GM18498 (cell line): ENCODE results near the gene RAB11FIP4.

Experiments used
- ATAC-seq: cut with Tn5 transposase; IDR thresholded peaks from one replicate; pipeline ENCODE4 v1.9.1; 2021; ENCODE audit warnings: mild to moderate bottlenecking, moderate library complexity; ENCODE audit not compliant: unreplicated experiment

Gene RAB11FIP4

DNA sequence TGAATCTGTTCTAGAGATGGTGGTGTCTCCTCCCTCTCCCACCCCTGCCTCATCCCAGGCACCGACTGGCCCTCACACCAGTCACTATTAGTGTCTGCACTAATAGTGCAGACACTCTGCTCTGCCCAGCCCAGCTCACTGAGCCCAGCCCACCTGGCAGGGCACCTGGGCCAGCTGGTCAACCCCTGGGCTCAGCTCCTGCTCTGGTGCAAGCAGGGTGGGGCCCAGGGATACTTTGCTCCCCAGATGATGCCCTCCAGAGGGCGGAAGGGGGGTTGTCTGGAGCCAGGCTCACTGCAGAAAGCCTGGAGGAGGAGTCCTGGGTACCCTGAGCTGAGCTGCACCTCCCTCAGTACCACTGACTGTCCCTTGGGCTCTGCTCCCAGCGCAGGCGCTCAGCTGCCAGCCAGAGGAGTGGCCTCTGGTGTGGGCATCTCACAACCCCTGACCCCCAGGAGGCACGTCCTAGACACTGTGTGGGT, 14.5 kb downstream of the RAB11FIP4 start:
- no peak for ATAC-seq

DNA sequence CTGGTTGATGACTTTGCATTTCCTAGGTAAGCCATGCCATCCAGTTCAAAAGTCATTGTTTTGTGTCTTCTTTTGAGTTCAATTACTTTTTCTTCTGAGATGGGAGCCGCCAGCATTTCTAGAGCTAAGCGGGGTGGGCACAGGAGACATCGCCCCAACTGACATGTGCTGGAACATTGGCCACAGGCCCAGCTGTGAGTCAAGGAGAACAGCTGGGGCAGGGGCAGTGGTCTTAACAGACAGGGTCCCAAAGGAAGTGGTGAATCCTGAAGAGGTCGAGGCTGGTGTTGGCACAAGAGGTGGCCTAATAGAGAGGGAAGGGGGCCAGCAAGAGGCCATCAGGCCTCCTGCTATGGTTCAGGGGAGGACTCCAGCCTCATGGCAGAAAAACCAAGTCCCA, 17.1 kb downstream of the RAB11FIP4 start:
- ATAC-seq, result no peak

DNA sequence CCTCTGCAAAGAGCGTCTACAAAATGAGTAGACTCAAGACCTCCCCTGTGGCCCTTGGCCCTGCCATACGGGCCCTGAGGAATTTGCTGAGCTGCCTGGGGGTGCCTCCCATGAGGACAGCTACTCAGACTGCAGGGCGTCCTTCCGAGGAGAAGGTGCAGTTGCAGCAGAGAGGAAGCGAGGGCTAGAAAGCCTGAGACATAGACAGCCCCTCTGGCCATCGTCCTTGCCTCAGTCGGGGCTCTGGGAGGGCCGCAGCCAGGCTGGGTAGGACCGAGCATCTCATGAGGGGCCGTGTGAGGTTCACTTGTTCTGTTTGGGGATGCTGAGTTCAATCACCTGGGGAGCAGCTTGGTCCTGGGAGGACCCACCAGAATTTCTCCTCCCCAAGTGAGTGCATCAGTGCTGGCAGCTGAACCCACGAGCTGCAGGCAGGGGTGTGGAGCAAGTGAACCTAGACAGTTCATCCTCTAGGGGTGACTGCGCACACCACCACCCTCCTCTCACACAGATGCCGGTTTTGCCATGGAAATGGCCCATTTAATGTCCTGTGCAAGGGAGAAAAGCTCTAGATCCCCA, 20.3 kb downstream of the RAB11FIP4 start:
- no peak for ATAC-seq

DNA sequence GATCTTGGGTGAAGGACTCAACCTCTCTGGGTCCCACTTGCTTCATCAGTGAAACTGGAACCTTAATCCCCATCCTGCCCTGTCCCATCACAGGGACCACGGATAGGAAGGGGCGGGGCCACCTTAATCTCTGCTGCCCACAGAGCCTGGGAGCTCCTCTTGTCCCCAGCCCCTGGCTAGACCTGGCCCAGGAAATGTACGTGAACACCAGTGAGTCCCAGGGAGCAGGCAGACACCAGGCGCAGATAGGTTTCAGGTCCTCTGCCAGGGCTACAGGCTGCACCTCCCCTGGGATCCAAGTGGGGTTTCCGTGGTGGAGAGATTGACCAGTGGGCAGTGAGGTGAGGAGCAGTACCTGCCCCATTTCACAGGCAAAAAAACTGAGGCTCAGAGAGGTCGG, 21.0 kb downstream of the RAB11FIP4 start:
- no peak for ATAC-seq

DNA sequence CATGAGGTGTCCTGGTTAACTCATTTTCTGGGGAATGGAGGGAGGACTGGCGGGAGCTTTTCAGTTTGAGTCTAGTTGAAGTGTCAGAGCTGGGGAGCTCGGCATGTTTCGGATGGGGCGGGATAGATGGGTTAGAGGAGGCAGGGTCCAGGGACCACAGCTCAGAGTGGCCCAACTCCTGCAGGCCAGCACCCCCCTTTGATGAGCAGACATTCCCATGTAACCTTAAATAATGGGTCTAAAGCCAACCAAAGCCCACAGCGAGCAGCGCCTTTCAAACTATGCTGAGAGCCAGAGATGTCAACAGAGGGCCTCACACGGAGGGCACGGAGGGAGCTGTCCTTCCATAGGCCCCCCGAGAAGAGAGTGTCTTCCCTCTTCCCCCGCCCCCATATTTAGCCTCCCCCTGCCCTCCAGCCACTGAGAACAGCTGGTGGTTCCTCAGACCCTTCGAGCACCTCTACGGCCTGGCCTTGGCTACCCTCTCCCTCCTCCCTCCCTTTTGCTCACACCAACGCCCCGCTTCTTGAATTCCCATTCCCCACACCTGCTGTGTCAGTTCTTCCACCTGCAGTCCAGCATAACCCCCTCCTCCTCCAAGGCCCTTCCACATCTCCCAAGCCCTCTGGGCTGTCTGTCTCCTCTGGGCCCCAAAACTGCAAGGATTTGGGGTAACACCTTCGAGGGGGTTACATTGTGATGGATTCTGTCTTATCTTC, 21.8 kb downstream of the RAB11FIP4 start:
- ATAC-seq, result no peak

DNA sequence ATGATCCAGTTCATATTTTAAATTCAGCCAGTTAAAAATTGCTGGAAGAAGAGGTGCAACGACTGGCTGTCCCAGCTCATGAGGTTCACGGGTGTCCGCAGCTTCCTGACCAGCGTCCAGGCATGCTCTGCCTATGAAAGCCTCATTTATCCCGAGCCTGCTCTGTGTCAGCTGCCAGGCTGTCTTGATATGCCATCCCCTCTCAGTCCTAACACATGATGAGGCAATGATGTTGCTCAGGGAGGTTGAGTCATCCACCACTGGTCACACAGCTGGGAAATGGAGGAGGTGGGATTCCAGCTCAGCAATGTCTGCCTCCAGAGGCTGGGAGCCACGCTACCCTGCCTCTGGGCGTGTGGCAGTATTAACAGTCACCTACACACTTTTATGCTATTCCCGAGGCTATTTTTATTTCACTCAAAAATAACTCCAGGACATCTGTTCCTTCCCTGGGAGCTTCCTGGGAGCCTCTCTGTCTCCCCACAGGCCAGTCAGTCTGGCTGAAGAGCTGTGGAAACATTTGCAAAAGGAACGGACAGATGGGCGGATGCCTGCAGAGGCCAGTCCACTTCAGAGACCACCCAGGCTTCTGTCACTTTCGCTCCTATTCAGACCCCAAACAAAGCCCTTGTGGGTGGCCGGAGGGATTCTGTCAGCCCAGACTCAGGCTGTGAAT, 22.5 kb downstream of the RAB11FIP4 start:
- ATAC-seq, result no peak

DNA sequence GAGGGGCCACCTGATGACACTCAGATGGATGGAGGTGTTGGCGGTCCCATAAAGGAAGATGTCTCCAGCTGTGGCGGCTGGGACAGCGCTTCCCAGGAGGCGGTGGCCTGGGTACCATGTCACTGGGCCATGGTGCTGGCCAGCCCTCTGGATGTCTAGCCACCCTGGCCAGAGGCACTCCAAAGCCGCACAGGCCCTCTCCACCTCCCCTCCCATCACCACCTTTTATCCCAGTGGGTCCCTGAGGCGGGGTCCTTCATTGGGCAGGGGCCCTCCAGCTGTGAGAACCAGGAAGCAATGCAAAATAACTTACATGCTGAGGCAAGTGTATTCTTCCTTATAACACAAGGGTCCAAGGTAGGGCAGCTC, 23.1 kb downstream of the RAB11FIP4 start:
- no peak for ATAC-seq

DNA sequence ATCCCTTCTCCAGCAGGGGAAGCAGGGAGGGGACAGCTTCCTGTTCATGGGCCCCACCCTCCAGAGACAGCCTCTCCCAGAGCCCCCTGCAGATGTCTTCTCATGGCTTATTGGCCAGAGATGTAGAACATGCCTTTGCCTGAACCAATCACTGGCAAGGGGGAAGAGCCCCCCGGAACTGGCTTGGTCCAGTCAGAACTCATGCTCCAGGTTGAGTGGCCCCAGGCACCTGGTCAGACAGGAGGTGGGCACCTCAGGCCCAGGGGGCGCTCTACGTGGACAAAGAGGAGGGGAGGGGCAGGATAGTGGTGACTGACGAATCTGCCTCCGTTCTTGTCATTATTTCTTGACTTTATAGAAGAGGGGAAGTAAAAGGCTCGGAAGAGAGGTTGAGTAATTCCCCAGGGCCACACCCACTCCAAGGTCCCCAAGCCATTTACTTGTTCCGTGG, 23.6 kb downstream of the RAB11FIP4 start:
- no peak for ATAC-seq

DNA sequence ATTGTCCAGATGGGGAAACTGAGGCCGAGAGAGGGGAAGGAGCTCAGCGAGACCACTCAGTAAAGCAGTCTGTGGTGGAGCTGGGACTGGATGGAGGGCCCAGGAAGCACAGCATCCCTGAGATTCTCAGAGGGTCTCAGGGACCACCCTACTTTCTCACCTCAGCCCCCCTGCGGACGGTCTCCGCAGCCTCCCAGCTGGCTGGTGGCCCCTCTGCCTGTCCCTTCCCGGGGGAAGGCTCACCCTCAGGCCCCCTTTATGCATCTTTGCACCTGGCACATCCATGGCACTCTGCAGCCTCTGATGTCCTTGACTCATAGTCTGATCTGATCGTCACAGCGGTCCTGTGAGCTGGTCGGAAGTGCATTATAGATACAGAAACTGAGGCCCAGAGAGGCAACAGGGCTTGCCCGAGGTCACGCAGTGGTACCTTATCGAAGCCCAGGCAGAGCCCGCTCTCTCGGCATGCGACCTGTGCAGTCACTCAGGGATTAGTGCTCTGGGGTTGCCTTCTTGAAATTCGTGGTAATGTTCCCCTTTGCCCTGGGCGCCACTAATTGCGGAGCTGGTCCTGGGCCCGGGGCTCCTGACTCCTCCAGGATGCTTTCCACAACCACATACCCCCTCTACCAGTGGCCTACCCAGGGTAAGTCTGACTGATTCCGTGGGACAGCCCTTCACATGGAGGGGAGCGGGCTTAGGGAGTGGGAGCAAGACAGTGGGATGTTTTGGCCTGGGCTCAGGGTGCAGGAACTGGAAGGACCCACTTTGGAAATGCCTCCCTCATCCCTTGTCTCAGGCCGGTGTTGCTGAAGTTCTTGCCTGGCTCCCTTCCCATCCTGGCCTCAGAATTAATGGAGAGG, 24.4 kb downstream of the RAB11FIP4 start:
- ATAC-seq, result no peak

DNA sequence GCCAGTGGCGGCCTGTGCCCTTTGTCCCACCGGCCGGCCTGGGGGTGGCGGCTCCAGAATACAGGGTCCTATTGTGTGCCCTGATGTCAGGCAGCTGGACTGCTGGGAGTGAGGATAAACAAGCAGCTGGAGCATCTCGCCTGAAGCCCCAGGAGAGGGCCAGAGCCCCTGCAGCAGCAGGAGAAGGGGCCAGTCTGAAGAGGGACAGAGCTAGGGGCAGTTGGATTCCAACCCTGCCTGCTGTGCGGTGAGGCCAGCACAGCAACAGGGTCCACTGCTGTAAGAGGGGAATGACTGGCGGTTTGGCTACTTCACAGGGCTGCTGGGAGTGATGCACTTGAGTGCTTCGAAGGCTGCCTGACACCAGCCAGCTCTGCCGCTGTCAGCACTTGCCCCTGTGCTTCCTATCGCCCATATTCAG, 25.0 kb downstream of the RAB11FIP4 start:
- no peak for ATAC-seq

DNA sequence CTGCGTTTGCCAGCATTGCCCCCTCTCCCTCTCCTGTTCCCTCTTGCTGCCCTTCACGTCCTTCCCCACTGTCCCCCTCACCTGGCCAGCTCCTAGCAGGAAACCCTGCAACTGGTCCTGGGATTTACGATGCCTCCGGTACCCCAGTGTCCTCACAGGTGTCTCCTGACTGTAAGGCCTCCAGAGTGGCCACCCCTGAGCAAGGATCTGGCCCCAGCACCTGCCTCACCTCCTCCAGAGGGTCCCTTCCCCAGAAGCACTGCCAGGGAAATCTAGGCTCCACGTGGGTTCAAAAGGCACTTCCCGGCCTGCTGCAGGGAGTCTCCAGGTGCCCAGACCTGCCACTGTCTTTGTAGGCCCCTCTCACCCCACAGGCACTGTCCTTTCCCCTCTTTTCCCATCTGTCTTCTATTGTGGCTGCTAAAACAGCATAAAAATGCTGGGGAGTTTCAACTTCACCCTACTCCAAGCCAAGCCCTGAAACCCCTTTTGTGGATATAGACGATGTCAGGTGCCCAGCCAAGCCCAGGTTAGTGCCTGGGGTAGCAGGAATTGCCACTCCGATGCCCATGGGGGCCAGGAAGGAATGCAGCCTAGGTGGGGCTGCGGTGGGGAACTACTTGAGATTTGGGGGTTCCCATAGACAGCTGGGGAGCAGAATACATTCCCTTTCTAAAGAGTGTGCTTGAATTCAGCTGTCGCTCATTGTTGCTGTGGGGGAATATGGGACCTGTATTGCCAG, 25.7 kb downstream of the RAB11FIP4 start:
- ATAC-seq, result no peak

DNA sequence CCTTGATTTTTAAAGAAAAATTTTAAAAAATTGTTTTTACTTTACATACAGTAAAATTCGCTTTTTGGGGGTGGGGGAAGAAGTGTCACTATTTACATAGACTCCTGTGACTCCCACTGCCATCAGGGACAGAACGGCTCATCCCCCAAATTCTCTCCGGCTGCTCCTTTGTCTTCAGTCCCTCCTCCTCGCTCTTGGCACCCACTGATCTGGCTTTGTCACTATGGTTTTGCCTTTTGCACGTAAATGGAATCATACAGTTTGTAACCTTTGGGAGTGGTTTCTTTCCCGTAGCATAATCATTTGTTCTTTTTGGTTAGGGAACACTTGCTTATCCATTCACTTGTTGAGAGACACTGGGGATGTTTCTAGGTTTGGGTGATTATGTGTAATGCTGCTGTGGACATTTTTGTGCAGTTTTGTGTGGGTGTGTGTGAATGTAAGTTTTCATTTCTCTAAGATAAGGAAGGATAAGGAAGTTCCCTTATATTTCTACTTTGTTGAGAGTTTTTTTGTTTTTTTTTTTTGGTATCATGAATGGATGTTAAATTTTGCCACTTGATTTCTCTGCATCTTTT, 27.4 kb downstream of the RAB11FIP4 start:
- no peak for ATAC-seq

DNA sequence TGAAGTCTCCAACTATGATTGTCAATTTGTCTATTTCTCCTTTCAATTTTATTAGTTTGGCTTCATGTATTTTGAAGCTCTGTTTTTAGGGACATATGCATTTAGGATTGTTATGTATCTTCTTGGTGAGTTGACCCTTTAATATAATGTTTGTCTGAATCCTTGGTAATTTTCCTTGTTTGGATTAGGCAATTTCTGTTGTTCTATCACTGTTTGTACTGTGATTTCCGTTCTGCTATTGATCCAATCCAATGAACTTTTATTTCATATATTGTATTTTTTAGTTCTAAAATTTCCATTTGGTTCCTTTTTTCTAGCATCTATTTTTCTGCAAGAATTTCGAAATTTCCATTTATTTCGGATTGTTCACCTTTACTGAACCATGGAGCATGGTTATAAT, 31.0 kb downstream of the RAB11FIP4 start:
- no peak for ATAC-seq

DNA sequence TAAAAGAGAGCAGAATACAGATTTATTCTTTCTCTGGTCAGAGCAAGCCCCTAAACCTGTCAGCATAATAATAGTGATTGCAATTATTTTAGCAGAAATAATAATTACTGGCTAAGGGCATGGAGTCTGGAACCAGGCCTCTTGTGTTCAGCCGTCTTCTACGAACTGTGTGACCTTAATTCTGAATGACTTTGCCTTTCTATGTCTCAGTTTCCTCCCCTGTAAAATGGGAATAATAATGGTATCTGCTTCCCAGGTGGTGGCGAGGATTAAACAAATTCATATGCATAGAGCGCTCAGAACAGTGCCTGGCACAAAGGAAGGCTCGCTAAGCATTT, 33.4 kb downstream of the RAB11FIP4 start:
- no peak for ATAC-seq

DNA sequence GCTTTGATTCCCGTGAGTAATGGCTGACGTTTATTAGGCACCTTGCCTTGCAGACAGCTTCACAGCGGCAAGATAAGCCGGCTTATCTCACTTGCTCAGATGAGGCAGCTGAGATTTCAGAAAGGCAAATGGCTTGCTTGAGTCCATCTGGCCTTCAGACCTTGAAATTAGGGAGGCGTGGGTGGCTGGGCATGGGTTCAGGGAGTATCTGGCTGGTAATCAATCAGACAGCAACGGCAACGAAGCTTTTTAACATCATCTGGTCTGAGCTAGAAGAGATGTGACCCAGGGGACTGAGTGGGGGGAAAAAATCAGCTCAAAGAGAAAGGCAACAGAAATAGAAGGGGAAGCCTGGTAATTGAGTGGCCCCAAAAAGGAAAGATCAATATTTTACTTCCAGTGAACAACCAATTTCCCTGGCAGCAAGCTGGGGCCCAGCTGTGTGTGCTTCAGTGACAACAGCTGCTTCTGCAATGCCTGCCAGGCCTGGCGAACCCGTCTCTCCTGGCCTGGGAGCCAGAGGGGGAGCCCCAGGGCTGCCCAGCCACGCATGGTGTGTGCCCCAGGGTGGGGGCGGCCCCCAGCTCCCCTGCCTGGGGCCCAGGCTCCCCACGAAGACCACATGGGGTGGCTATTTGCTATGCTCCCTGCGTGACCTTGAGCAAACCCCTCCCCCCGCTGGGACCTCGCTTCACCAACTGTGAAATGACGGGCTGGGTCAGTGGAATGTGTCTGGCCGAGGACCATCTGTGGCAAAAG, 34.0 kb downstream of the RAB11FIP4 start:
- no peak for ATAC-seq

DNA sequence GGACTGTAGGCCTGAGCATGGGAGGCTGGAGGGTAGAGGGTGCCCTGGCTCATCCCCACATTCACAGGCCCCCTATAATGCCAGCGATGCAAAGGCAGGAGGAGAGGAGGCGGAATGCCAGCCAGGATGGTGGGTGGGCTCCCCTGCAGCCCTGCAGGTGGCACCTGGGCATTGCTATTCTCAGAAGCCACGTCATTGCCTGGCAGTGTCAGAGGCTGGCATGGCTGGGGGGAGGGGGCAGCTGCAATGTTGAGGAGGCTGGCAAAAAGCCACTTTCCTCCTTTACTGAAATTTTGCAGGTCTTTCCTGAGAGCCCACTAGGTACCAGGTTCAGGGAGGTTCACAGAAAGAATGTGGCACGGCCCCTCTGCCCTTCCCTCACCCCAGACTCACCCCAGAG, 36.2 kb downstream of the RAB11FIP4 start:
- no peak for ATAC-seq

DNA sequence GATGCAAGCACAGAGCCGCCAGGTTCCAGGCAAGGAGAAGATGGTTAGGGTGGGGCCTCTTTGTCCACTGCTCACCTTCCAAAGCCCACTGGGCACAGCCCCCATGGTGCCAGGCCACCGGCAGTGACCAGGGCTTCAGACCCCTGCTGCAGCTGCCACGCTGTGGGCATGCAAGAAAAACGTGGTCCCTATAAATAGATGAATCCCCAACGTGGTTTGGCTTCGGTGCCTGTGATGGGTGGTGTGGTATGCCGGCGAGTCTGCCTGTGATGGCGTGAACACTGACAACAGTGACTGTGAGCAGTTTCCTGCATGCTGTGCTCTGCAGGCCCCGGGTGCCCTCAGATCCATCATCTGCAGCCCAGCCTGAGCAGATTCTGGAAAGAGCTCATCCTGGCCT, 36.6 kb downstream of the RAB11FIP4 start:
- no peak for ATAC-seq

DNA sequence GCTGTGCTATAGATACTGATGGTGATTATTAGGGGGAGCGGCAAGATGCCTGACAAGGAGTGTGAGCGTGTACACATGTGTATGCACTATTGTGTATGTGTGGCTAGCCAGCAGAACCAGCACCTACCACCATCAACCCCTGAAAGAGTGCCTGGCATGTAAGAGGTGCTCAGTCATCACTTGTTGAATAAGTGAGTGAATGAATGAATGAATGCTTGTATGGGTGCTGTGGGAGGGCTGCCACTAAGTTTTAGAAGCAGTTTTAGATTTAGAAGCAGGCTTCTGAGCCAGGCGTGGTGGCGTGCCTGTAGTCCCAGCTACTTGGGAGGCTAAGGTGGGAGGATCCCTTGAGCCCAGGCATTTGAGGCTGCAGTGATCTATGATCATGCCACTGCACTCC, 37.0 kb downstream of the RAB11FIP4 start:
- ATAC-seq, result no peak

DNA sequence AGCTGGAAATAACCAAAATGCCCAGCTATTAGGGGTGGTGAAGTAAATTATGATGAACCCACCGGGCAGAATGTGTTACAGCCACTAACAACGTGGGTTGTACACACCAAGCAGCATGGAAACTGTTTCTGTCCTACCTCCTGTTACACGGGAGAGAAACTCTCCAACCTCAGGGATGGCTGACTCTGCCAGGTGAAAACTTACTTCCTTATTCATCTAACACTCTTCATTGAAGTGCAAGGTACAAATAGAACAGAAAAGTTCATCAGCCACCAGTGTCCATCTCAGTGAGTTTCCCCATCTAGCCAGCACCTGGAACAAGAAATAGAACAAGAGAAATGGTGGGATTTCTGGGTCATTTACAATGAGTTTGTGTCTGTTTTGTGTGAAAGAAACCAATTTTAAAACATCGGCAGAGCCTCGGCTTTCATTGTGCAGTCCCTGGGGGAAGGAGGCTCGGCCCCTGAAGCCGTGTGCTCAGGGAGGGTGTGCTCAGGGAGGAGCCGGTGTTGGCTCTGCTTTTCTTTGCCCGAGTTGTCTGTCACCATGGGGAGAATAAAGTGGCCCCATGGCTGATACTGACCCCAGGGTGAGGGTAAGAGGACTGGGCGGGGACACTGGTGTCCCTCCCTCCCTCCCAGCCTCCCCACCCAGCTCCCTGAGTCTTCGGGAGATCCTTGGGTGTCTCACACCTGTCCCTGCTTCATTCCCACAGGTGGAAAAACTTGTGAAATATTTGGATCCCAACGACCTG, 39.8 kb downstream of the RAB11FIP4 start:
- ATAC-seq, result no peak
